ENCODE measurements around the gene COMMD2.
A peak's percentile ranks its signal among the peaks of the same experiment; 100 is the strongest.

The COMMD2 gene

DNA sequence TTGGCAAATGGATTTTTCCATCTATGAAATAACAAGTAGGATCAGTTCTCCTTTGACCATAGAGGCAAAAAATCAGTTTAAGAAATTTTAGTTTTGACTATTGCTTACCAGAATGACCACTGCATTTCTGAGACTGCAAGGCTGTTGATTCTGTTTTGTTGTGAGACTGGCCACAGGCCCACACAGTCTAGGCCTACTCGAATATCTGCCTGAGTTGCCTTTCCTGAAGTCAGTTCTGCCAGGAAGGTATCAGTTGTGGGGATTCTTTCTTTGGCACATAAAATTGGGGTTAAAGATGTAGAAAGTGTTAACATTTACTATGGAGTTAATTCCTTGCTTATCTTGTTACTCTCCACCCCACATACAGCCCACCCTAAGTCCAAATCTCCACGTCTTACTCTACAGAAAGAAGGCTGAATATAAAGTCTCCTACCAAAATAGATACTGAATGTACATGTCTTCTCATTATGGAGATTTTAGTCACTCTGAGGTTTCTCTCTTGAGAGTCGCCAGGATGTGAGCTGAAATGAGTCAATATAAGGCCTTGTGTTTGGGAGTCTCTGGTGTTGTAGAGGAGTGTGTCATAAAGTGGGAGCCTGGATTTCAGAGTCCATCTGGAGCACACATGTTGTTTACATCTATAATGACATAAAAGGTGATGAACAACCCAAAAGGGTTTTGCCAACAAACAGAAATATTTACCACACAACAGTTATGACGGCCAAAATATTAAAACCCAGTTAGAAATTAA is 49.4 kb downstream of the COMMD2 start:
- DNase-seq, result no peak

GRCh38 chr3:149701977-149702350 is 50.3 kb downstream of the COMMD2 start:
- DNase-seq, result peak; percentile 5

- DNase-seq, result peak; percentile 39
Observed at GRCh38 chr3:149701206-149701976, 50.9 kb downstream of the COMMD2 start.

All from CD4-positive, alpha-beta T cell treated with Interleukin-21 for 1 hour (primary cell).